T-helper 2 cell (primary cell): Measurements from ENCODE around the gene PDP2.

ENCODE experiments used
- DNase-seq, 5 experiments: peaks; one replicate each; pipeline versions ENCODE4 v3.0.0 to v3.0.0-alpha.2; 2012 to 2022

The PDP2 gene

GRCh38 chr16:66904846-66905632 is 24.7 kb downstream of the PDP2 start:
- no peak for DNase-seq

GRCh38 chr16:66905633-66906539 is 25.6 kb downstream of the PDP2 start:
- peak in 2 of 5 experiments; percentile 16 to 78 for DNase-seq

- no peak for DNase-seq
Observed at GRCh38 chr16:66906916-66907836, 26.9 kb downstream of the PDP2 start.

GRCh38 chr16:66908116-66908515 is 27.8 kb downstream of the PDP2 start:
- no peak for DNase-seq

DNA sequence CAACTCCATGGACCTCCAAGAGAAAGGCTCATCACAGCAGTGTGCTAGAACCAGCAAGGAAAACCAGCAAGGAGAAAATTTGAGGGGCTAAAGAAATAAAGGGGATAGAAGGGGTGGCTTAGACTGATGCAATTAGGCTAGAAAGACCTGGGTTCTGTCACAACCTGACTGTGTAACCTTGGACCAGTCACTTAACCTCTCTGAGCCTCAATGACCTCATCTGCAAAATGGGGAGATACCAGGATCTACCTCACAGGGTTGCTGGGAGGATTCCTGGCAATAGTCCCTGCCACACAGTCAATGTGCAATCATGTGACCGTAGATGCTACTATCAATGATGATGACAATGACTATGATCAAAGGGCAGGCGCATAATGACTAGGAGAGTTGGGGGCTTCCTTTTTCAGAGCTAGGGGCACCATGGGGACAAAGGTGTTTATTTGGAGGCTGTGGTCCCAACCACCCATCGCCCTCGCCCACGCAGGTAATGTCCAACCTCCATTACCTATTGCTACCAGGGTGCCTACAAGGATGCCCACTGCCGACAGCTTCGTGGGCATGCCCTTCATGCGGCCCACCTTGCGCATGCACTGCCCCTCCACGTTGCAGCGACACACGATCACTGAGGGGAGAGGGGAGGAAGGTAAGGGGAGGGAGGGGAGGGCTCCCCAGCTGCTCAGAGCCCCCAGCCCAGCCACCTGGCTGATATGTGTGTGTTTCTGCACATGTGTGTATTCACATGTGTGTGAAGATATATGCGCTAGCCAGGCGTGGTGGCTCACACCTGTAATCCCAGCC is 28.6 kb downstream of the PDP2 start:
- no peak for DNase-seq

- DNase-seq = no peak
Observed at GRCh38 chr16:66910175-66910940, 30.0 kb downstream of the PDP2 start.

- no peak for DNase-seq
Observed at GRCh38 chr16:66911112-66911511, 30.8 kb downstream of the PDP2 start.

DNA sequence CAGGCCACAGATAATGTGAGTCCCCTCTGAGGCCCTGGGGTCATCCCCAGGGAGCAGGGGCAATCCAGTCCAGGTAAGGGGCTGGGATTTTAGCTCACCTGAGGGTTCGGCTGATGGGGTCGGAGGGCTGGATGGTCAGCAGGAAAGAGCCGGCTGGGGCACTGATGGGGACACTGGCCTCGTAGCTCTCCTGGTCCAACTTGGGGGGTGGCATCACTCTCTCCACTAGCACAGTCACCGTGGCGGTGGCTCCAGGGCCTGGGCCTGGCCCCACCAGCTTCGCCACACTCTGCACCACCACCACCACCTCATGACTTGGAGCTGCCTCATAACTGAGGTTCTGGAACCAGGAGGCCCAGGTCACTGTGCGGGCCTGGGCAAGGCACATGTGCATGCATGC is 31.5 kb downstream of the PDP2 start:
- no peak for DNase-seq

DNA sequence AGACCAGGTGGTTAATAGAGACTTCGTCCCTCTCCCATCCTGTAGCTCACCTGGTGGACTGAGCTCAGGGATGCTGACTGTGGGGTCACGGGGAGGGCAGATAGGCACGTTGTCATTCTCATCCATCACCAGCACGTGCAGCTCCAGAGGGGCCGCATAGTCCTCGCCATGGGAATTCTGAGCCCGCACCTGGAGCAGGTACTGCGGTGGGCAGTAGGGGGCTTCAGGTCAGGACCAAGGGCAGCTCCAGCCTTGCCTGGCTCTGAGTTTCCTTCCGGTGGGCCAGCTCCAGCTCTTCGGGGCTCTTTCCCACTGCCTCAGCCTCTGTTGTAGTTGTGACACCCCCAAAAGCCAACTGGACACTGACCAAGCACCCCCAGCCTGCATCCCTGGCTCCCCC is 32.8 kb downstream of the PDP2 start:
- DNase-seq = no peak

DNA sequence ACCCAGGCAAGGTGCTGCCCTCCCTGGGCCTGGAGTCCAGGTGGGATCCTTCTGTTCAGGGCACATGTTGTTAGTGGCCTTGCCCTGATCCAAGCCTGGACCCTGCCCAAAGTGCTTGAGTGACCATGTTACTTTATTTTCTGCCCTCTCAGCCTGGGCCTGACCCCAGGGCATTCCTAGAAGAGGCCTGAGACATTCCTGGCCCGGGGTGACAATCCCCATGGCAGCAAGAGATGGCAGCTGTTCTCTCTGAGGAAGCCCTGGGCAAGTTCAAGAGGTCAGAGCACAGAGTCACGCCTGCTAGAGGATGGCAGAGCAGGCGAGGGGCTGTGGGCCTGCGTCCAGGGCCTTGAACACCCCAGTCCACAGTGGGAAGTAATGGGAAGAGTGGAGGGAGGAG is 33.4 kb downstream of the PDP2 start:
- no peak for DNase-seq

- DNase-seq = no peak
Observed at GRCh38 chr16:66914541-66914940, 34.2 kb downstream of the PDP2 start.

DNA sequence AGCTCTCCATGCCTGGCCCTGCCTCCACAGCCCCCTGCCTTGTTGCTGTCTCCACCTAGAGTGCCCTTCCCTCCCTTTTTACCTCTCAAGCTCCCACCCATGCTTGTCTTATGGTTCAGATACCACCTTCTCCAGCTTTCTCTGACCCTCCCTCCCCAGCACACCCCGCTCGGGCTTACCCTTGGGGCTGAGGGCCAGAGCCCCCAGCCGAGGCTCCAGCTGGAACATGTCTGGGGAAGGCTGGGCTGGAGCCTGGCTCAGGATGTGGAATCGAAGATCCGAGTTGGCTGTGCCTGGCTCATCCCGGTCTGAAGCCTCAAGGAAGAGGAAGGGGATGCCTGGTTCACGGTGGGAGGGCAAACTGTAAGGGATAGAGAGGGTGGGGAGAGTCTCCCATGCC is 34.7 kb downstream of the PDP2 start:
- no peak for DNase-seq

DNA sequence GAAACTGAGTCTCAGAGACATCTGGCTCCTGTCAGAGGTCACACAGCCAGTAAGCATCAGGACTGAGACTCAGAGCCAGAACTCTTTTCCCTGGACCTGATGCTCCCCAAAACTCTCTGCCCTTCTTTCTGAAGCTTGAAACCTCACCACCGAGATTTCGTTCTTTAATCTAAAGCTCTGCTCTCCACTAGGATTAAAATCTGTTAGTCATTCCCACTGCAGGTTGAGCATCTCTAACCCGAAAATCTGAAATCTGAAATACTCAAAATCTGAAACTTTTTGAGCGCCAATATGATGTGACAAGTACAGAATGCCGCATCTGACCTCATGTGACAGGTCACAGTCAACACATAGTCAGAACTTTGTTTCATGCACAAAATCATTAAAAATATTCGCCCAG is 36.2 kb downstream of the PDP2 start:
- no peak for DNase-seq

GRCh38 chr16:66917741-66918140 is 37.4 kb downstream of the PDP2 start:
- DNase-seq = no peak

DNA sequence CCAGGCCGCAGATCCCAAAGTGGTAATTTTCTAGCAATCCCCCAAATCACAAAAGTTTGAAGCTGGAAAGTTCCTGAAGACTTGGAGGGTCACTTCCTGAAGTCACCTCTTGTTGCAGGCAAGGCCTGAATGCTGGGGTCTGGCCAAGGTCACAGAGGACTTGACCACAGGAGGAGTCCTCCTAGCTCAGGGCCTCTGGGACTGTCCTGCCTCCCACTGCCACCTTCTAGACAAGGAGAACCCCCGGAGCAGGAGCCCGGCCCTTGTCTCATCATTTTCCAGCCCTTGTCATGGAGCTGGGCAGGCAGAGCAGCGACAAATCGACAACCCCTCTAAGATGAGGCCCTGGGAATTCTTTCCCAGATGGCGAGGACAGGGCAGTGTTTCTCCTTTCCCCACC is 38.0 kb downstream of the PDP2 start:
- no peak for DNase-seq

GRCh38 chr16:66918803-66919568 is 38.7 kb downstream of the PDP2 start, which contains the start of gene CDH16:
CDH16 (minus strand) TSS chr16:66918885; CDS start chr16:66918065, 820 bp downstream.
- DNase-seq = no peak

DNA sequence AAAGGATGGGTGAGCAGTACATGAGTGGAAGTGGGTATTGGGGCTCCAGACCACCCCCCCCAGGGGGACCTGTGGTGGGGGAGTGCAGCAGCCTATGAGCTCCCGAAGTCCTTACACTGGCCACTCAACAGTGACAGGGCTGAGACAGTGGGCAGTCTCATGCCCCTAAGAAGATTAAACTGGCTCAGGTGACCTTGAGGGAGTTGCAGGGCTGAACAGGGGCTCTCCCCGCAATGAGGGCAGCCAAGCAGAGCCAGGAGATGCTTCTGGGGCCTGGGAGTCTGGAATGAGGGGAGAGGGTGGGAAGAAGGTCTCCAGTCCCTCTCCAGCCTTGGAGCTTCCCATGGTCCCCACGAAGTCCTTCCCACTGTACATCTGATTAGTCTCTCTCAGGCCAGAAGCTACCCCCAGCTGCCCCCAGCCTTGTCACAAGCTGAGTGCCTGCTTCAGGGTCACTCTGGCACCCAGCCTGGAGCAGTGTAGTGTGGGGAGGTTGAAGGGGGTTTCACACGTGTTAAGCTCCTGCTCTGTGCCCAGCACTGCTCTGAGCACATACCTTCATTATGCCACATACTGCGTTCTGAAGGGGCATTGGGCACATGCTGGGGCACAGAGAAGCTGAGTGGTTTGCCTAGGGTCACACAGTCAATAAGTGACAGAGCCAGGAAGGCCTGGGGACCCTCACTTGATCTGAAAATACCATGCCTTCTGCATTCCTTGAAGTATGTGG is 39.4 kb downstream of the PDP2 start:
- no peak for DNase-seq

DNA sequence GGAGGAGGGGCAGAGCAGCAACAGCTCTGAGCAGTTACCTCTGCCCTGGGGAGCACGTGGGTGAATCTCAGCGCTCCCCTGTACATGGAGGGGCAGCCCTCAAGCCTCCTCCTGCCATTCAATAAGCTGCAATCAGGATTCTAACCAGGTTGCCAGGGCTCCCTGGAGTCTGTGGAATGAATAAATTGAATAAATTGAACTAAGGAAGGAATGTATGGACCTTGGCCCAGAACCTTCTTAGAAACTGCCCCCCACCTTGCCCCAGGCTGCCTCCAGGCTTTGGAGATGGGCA is 39.9 kb downstream of the PDP2 start:
- DNase-seq = no peak

DNA sequence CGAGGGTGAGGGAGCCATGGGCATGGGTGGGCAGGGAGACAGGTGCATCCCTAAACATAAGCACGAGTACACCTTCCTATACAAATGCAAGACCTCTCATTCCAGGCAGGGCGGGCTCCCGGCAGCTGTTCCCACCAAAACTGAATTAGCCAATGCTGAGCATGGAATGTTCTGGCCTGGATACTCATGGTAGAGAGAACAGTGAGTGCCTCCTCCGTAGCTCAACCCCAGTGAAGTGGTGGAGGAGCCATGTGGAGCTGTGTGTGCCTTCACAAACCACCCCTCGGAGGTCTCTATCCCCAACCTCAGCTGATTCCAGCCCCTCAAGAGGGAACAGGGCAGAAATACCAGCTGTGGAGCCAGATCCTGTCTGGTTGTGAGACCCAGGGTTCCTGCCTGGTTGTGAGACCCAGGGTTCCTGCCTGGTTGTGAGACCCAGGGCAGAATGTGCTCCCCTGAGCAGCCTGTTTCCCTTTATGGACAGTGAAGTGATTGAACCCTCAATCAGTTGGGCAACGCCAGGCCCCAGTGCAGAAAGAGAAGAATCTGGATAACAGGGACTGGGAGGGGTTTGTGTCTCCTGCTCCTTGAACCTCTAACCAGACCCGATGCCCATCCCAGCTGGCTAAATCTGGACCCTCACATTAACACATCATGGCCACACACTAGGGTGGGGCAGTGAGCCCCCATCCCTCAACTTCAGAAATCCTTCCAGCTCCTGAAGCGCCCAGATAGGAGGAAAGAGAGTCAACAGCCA is 40.8 kb downstream of the PDP2 start:
- DNase-seq = no peak
